WI38 (cell line): ENCODE data around the gene ZC3HAV1.
"Not testable (repeated sequence)": the region's sequence is repeated elsewhere in the genome, so short reads cannot be mapped to it uniquely, and the experiment has no call there.

Experiments
- H3K4me3 ChIP-seq: 2 replicates; pipeline ENCODE4 v1.5.1; 2011; ENCODE audit warnings: low read depth, mild to moderate bottlenecking, control low read depth, low read length
- TF ChIP-seq, protein P1 (sequence below): IDR thresholded peaks from 2 replicates; pipeline ENCODE4 v1.5.1; 2012; ENCODE audit warnings: low read depth, mild to moderate bottlenecking, control low read depth, low read length

ZC3HAV1 gene

GRCh38 chr7:139127648-139128047 is 18.1 kb upstream of the ZC3HAV1 start:
- TF ChIP-seq, protein P1, sequence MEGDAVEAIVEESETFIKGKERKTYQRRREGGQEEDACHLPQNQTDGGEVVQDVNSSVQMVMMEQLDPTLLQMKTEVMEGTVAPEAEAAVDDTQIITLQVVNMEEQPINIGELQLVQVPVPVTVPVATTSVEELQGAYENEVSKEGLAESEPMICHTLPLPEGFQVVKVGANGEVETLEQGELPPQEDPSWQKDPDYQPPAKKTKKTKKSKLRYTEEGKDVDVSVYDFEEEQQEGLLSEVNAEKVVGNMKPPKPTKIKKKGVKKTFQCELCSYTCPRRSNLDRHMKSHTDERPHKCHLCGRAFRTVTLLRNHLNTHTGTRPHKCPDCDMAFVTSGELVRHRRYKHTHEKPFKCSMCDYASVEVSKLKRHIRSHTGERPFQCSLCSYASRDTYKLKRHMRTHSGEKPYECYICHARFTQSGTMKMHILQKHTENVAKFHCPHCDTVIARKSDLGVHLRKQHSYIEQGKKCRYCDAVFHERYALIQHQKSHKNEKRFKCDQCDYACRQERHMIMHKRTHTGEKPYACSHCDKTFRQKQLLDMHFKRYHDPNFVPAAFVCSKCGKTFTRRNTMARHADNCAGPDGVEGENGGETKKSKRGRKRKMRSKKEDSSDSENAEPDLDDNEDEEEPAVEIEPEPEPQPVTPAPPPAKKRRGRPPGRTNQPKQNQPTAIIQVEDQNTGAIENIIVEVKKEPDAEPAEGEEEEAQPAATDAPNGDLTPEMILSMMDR = no peak
- no peak overlapping the region for H3K4me3 ChIP-seq

DNA sequence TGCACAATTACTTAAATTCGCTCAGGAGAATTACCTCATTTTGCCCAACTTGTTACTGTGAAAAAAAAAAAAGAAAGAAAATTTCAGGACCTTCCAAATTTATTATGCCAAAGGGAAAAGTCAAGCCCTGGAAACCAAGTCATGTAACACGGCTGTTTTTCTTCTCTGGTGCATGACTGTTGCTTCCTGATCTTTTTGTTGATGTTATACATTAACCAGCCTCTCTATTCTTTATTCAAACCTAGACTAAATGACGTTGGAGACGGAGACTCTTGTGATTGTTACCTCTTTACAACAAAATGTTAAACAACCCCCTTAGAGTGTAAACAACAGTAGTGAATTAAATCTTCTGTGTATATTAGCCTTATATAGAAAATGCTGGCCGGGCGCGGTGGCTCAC is 16.1 kb upstream of the ZC3HAV1 start:
- TF ChIP-seq, protein P1 = no peak
- H3K4me3 ChIP-seq = no peak overlapping the region

- not testable (repeated sequence) for H3K4me3 ChIP-seq
Observed at GRCh38 chr7:139124995-139125394, 15.5 kb upstream of the ZC3HAV1 start.

DNA sequence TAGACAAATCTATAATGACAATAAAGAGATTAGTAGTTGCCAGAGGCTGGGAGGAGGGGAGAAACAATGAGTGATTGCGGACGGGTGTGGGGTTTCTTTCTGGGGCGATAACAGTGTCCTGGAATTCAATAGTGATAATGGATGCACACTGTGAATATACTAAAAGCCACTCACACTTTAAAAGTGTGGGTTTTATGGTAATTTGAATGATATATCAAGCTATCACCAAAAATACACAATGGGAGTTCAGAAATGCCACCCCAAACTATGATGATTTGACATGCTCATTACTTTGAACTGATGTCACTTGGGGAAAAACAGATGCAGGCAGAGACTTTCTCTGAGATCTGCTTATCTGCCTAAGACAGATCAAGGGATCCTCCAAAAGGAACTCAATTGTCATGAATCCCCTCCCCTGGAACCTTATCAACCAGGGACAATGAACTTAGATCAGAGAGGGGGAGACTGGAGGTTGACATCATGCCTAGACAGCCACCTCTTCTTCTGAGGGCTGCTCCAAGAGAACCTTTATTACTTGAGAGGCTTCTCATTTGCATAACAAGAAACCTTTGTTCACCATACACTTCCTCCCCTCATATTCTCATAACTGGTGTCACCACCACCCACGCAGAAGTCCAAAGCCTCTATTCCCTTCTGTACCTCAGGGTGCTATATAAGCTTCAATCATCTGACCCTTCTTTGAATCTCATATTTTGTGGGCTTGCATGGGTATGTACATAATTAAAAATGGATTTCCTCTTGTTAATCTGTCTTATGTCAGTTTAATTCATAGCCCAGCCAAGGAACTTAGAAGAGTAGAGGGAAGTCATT is 14.8 kb upstream of the ZC3HAV1 start:
- no peak overlapping the region for H3K4me3 ChIP-seq
- TF ChIP-seq, protein P1 = no peak

- TF ChIP-seq, protein P1 = no peak
- no peak overlapping the region for H3K4me3 ChIP-seq
Observed at GRCh38 chr7:139119486-139119849, 9.9 kb upstream of the ZC3HAV1 start.

DNA sequence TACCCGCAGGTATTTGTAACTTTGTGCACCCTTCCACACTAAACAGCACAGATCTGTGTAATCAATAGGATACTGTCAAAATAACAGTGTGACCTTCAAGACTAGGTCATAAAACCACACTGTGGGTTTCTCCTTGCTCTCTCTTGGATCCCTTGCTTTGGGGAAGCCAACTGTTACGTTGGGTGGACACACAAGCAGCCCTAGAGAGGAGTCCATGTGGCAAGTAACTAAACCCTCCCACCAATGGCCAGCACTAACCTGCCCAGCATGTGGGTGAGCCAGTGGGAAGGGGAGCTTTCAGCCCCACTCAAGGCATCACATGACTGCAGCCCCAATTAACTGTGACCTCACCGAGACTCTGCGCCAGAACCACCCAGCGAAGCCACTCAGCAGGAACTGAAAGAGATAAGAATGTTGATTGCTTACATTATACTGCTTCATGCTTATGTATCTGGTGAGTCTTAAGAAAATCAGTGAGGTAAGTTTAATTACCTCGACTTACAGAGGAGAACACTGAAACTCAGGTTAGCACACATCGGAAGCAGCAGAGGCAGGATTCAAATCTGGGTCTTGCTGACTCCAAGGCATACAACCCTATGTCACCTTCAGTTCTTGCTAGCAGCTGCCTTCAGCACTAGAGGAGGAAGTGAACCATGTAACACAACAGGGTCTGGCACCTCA is 9.4 kb upstream of the ZC3HAV1 start:
- no peak overlapping the region for H3K4me3 ChIP-seq
- TF ChIP-seq, protein P1 = no peak

DNA sequence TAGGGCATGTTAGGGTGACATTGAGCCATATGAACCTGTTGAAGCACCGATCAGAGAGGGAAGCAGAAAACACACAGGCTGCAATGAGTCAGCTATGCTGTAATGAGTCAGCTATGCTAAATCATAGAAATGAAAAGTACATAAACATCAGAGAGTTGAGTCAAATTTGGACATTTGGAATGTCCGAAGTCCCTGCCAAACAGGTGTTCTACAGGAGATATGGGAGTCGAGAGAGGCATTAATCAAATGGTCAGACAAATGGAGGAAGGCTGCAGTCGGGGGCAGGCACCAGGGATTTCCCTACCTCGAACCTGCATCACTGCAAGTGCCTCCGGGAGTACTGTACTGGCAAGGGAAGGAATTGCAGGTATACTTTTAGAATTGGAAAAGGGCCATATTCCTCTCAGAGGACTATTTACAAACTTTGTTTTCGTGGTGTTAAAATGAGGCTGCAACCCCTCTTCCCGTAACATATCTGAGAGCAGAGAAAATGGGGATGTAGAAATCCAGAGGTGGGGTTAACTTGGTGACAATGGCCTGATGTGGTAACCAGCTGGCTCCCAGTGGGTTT is 8.8 kb upstream of the ZC3HAV1 start:
- H3K4me3 ChIP-seq = no peak overlapping the region
- TF ChIP-seq, protein P1 = no peak
